HepG2 (cell line): ENCODE data around the gene DOCK4.

Experiments
- BCL6 ChIP-seq: IDR thresholded peaks from 2 replicates; pipeline ENCODE4 v1.6.1; 2016; ENCODE audit warnings: missing genetic modification reagents, missing compliant biosample characterization
- BHLHE40 ChIP-seq: IDR thresholded peaks from 2 replicates; pipeline ENCODE4 v1.6.1; 2011; ENCODE audit warnings: low read length, improper control_type of control experiment
- CBX2 ChIP-seq, 2 experiments: fragments of 200-600 bp in 1 of 2; sonication (generic); formaldehyde crosslinking in 1 of 2; IDR thresholded peaks; 2 replicates each; pipeline versions ENCODE4 v1.7.0 to v1.8.1; 2018 to 2022; ENCODE audit warnings: low read depth in 2 of 2, low read length in 1 of 2, mild to moderate bottlenecking in 1 of 2, missing genetic modification reagents in 1 of 2
- CTCF ChIP-seq: sonication (generic); formaldehyde crosslinking; IDR thresholded peaks from 2 replicates; pipeline ENCODE4 v1.5.0; 2020; ENCODE audit warnings: mild to moderate bottlenecking, missing genetic modification reagents, moderate library complexity
- HMGXB4 ChIP-seq, 2 experiments: sonication (generic) in 1 of 2; formaldehyde crosslinking in 1 of 2; IDR thresholded peaks; 2 replicates each; pipeline versions ENCODE4 v1.4.0 to v1.6.1; 2018 to 2020; ENCODE audit warnings: missing genetic modification reagents in 2 of 2, borderline replicate concordance in 1 of 2, low read depth in 1 of 2, mild to moderate bottlenecking in 1 of 2, missing biosample characterization in 1 of 2
- KLF11 ChIP-seq: IDR thresholded peaks from 2 replicates; pipeline ENCODE4 v1.6.1; 2016; ENCODE audit warnings: missing compliant biosample characterization
- MIER2 ChIP-seq: IDR thresholded peaks from 2 replicates; pipeline ENCODE4 v1.6.1; 2016; ENCODE audit warnings: missing biosample characterization, missing genetic modification reagents
- NR2C2 ChIP-seq: sonication (generic); formaldehyde crosslinking; IDR thresholded peaks from 2 replicates; pipeline ENCODE4 v1.4.0; 2020; ENCODE audit warnings: missing genetic modification reagents, mild to moderate bottlenecking, moderate library complexity, borderline replicate concordance
- PBX3 ChIP-seq: sonication (generic); formaldehyde crosslinking; IDR thresholded peaks from 2 replicates; pipeline ENCODE4 v1.8.1; 2023; ENCODE audit warnings: missing genetic modification reagents, inconsistent platforms, borderline replicate concordance
- POLR2AphosphoS5 ChIP-seq: IDR thresholded peaks from 2 replicates; pipeline ENCODE4 v1.6.1; 2012; ENCODE audit warnings: low read depth, low read length
- RBFOX2 ChIP-seq: fragments of 200-400 bp; formaldehyde crosslinking; IDR thresholded peaks from 2 replicates; pipeline ENCODE4 v1.6.1; 2017; ENCODE audit warnings: low read depth, mild to moderate bottlenecking, low read length
- ZNF644 ChIP-seq: IDR thresholded peaks from 2 replicates; pipeline ENCODE4 v1.6.1; 2016; ENCODE audit warnings: low read depth
- TF ChIP-seq, protein P1 (sequence below): sonication (generic); formaldehyde crosslinking; IDR thresholded peaks from 2 replicates; pipeline ENCODE4 v1.5.1; 2020; ENCODE audit warnings: mild to moderate bottlenecking, missing genetic modification reagents, moderate library complexity

DNA sequence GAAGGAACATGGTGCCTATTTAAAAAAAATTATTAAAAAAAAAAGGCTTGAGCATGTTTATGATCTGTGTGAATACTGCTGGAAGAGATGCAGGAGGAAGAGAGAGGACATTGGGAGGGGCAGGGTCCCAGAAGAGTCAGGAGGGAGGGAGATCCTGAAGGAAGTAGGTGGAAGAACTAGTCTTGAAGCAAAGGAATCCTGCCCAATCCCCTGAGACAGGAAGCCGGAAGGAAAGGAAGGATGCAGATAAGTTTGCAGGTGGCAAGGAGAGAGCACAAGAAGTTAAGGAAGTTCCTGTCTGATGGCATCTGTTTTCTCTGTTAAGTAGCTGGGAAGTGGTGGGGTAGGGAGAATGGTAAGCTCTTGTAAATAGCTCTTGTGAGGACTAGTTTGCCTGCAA, 318.5 kb downstream of the DOCK4 start:
- TF ChIP-seq NR2C2 (no peak), BCL6 (CRISPR knock-in tag) (no peak), PBX3 (CRISPR knock-in tag) (no peak), MIER2 (CRISPR knock-in tag) (no peak), CBX2 (IDR thresholded peaks at IDR 0.05; ENCODE audit: low read depth, low read length) (no peak), CBX2 (CRISPR knock-in tag; IDR thresholded peaks at IDR 0.05; ENCODE audit: low read depth) (no peak), RBFOX2 (no peak), POLR2AphosphoS5 (no peak), CTCF (CRISPR knock-in tag) (no peak), KLF11 (no peak), ZNF644 (no peak), HMGXB4 (CRISPR knock-in tag; IDR thresholded peaks at IDR 0.05; ENCODE audit: borderline replicate concordance in 1 of 2, low read depth in 1 of 2) (no peak), BHLHE40 (no peak)
- TF ChIP-seq, protein P1, sequence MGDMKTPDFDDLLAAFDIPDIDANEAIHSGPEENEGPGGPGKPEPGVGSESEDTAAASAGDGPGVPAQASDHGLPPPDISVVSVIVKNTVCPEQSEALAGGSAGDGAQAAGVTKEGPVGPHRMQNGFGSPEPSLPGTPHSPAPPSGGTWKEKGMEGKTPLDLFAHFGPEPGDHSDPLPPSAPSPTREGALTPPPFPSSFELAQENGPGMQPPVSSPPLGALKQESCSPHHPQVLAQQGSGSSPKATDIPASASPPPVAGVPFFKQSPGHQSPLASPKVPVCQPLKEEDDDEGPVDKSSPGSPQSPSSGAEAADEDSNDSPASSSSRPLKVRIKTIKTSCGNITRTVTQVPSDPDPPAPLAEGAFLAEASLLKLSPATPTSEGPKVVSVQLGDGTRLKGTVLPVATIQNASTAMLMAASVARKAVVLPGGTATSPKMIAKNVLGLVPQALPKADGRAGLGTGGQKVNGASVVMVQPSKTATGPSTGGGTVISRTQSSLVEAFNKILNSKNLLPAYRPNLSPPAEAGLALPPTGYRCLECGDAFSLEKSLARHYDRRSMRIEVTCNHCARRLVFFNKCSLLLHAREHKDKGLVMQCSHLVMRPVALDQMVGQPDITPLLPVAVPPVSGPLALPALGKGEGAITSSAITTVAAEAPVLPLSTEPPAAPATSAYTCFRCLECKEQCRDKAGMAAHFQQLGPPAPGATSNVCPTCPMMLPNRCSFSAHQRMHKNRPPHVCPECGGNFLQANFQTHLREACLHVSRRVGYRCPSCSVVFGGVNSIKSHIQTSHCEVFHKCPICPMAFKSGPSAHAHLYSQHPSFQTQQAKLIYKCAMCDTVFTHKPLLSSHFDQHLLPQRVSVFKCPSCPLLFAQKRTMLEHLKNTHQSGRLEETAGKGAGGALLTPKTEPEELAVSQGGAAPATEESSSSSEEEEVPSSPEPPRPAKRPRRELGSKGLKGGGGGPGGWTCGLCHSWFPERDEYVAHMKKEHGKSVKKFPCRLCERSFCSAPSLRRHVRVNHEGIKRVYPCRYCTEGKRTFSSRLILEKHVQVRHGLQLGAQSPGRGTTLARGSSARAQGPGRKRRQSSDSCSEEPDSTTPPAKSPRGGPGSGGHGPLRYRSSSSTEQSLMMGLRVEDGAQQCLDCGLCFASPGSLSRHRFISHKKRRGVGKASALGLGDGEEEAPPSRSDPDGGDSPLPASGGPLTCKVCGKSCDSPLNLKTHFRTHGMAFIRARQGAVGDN (CRISPR knock-in tag) = no peak
